ENCODE data around the gene URGCP. TPM values are rescaled to one million over a fixed set of nuclear protein-coding genes. Genes with fewer than 3 reads are reported as not detected.

The URGCP gene
- total RNA-seq, 1 experiment from 2014 or later: 48.3 TPM

- no peak overlapping the region for H3K27ac Mint-ChIP-seq (ENCODE audit: unreplicated experiment)
- CTCF ChIA-PET: interaction anchor here (0.6 to 0.7 kb wide), 2 partner anchors 11 to 40 kb away, joined by 3 to 4 read pairs; no protein-coding TSS in a partner anchor
- H3K4me1 Mint-ChIP-seq (ENCODE audit: low read depth, unreplicated experiment): no peaks in the 10 kb centered on the region
- peaks cover 11% of the 10 kb centered on the region for H3K36me3 Mint-ChIP-seq (ENCODE audit: insufficient read depth, unreplicated experiment)
- BruUV-seq (replicated peaks): no TSS peak
- no peak for DNase-seq
- H3K4me3 Mint-ChIP-seq (ENCODE audit: low read depth, unreplicated experiment): no peak overlapping the region
- no peaks in the 10 kb centered on the region for H3K9me3 Mint-ChIP-seq (ENCODE audit: low read depth, unreplicated experiment)
- TF ChIP-seq, protein P1, sequence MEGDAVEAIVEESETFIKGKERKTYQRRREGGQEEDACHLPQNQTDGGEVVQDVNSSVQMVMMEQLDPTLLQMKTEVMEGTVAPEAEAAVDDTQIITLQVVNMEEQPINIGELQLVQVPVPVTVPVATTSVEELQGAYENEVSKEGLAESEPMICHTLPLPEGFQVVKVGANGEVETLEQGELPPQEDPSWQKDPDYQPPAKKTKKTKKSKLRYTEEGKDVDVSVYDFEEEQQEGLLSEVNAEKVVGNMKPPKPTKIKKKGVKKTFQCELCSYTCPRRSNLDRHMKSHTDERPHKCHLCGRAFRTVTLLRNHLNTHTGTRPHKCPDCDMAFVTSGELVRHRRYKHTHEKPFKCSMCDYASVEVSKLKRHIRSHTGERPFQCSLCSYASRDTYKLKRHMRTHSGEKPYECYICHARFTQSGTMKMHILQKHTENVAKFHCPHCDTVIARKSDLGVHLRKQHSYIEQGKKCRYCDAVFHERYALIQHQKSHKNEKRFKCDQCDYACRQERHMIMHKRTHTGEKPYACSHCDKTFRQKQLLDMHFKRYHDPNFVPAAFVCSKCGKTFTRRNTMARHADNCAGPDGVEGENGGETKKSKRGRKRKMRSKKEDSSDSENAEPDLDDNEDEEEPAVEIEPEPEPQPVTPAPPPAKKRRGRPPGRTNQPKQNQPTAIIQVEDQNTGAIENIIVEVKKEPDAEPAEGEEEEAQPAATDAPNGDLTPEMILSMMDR (IDR thresholded peaks at IDR 0.05; ENCODE audit: unreplicated experiment): no peak
- no peaks in the 10 kb centered on the region for H3K27me3 Mint-ChIP-seq (ENCODE audit: unreplicated experiment)
- intact Hi-C loops (cut with micrococcal nuclease; ENCODE audit: unreplicated experiment): no loop called here
These were observed 24.9 kb upstream of the URGCP start for GRCh38 chr7:43931346-43931745.

- TF ChIP-seq, protein P1 (IDR thresholded peaks at IDR 0.05; ENCODE audit: unreplicated experiment): no peak
- CTCF ChIA-PET: interaction anchor here (0.7 kb wide), 1 partner anchor 10 kb away, joined by 3 read pairs; no protein-coding TSS in a partner anchor
- intact Hi-C loops (cut with micrococcal nuclease; ENCODE audit: unreplicated experiment): no loop called here
- no peak overlapping the region for H3K27ac Mint-ChIP-seq (ENCODE audit: unreplicated experiment)
- H3K4me3 Mint-ChIP-seq (ENCODE audit: low read depth, unreplicated experiment): no peak overlapping the region
- peaks cover 6% of the 10 kb centered on the region for H3K4me1 Mint-ChIP-seq (ENCODE audit: low read depth, unreplicated experiment)
- no peak for DNase-seq
- H3K27me3 Mint-ChIP-seq (ENCODE audit: unreplicated experiment): no peaks in the 10 kb centered on the region
- no peaks in the 10 kb centered on the region for H3K9me3 Mint-ChIP-seq (ENCODE audit: low read depth, unreplicated experiment)
- BruUV-seq (replicated peaks): no TSS peak
- H3K36me3 Mint-ChIP-seq (ENCODE audit: insufficient read depth, unreplicated experiment): peaks cover 24% of the 10 kb centered on the region
These were observed 23.4 kb upstream of the URGCP start for GRCh38 chr7:43929529-43930457.

DNA sequence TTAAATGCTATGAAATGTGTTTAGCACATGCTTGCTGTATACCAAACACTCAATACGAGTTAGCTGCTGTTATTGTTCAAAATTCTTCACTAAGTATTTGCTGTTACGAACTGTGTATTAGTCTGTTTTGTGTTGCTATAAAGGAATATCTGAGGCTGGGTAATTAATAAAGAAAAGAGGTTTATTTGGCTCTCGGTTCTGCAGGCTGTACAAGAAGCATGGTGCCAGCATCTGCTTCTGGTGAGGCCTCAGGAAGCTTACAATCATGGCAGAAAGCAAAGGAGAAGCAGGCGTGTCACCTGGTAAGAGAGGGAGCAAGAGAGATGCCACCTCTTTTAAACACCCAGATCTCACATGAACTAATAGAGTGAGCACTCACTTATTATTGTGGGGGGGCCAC is 21.4 kb upstream of the URGCP start:
- Mint-ChIP-seq H3K27ac (ENCODE audit: unreplicated experiment) (no peak overlapping the region), H3K27me3 (ENCODE audit: unreplicated experiment) (no peaks in the 10 kb centered on the region), H3K9me3 (ENCODE audit: low read depth, unreplicated experiment) (no peaks in the 10 kb centered on the region), H3K4me3 (ENCODE audit: low read depth, unreplicated experiment) (no peak overlapping the region), H3K4me1 (ENCODE audit: low read depth, unreplicated experiment) (peaks cover 13% of the 10 kb centered on the region), H3K36me3 (ENCODE audit: insufficient read depth, unreplicated experiment) (peaks cover 27% of the 10 kb centered on the region)
- intact Hi-C loops (cut with micrococcal nuclease; ENCODE audit: unreplicated experiment): no loop called here
- DNase-seq: no peak
- TF ChIP-seq, protein P1 (IDR thresholded peaks at IDR 0.05; ENCODE audit: unreplicated experiment): no peak
- TSS peak; percentile 63 for BruUV-seq (replicated peaks)
- CTCF ChIA-PET: no interaction called here

DNA sequence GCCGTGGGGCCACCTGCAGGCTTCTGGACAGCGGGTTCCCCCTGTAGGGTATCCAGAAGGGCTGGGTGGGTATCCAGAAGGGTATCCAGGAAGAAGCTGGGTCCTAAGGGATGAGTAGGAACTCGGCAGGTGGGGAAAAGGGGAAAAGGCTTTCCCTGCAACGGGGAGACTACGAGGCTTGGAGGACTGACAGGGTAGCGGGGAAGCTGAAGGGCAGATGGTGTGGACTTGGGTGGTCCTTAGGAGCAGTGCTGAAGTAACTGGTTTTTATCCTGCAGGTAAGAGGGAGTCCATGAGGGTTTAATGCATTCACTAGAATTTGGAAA is 20.4 kb upstream of the URGCP start:
- TF ChIP-seq, protein P1 (IDR thresholded peaks at IDR 0.05; ENCODE audit: unreplicated experiment): no peak
- intact Hi-C loops (cut with micrococcal nuclease; ENCODE audit: unreplicated experiment): no loop called here
- H3K27me3 Mint-ChIP-seq (ENCODE audit: unreplicated experiment): no peaks in the 10 kb centered on the region
- H3K4me1 Mint-ChIP-seq (ENCODE audit: low read depth, unreplicated experiment): peaks cover 13% of the 10 kb centered on the region
- CTCF ChIA-PET: interaction anchor here (1.0 kb wide), 1 partner anchor 22 kb away, joined by 5 read pairs; no protein-coding TSS in a partner anchor
- H3K36me3 Mint-ChIP-seq (ENCODE audit: insufficient read depth, unreplicated experiment): peaks cover 27% of the 10 kb centered on the region
- H3K9me3 Mint-ChIP-seq (ENCODE audit: low read depth, unreplicated experiment): no peaks in the 10 kb centered on the region
- peak overlapping the region; percentile 86 for H3K4me3 Mint-ChIP-seq (ENCODE audit: low read depth, unreplicated experiment)
- no peak for DNase-seq
- no TSS peak for BruUV-seq (replicated peaks)
- peak overlapping the region; percentile 87 for H3K27ac Mint-ChIP-seq (ENCODE audit: unreplicated experiment)

Data from Calu3 (cell line).